ENCODE data around the gene IFT88.

IFT88 gene, protein sequence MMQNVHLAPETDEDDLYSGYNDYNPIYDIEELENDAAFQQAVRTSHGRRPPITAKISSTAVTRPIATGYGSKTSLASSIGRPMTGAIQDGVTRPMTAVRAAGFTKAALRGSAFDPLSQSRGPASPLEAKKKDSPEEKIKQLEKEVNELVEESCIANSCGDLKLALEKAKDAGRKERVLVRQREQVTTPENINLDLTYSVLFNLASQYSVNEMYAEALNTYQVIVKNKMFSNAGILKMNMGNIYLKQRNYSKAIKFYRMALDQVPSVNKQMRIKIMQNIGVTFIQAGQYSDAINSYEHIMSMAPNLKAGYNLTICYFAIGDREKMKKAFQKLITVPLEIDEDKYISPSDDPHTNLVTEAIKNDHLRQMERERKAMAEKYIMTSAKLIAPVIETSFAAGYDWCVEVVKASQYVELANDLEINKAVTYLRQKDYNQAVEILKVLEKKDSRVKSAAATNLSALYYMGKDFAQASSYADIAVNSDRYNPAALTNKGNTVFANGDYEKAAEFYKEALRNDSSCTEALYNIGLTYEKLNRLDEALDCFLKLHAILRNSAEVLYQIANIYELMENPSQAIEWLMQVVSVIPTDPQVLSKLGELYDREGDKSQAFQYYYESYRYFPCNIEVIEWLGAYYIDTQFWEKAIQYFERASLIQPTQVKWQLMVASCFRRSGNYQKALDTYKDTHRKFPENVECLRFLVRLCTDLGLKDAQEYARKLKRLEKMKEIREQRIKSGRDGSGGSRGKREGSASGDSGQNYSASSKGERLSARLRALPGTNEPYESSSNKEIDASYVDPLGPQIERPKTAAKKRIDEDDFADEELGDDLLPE

DNA sequence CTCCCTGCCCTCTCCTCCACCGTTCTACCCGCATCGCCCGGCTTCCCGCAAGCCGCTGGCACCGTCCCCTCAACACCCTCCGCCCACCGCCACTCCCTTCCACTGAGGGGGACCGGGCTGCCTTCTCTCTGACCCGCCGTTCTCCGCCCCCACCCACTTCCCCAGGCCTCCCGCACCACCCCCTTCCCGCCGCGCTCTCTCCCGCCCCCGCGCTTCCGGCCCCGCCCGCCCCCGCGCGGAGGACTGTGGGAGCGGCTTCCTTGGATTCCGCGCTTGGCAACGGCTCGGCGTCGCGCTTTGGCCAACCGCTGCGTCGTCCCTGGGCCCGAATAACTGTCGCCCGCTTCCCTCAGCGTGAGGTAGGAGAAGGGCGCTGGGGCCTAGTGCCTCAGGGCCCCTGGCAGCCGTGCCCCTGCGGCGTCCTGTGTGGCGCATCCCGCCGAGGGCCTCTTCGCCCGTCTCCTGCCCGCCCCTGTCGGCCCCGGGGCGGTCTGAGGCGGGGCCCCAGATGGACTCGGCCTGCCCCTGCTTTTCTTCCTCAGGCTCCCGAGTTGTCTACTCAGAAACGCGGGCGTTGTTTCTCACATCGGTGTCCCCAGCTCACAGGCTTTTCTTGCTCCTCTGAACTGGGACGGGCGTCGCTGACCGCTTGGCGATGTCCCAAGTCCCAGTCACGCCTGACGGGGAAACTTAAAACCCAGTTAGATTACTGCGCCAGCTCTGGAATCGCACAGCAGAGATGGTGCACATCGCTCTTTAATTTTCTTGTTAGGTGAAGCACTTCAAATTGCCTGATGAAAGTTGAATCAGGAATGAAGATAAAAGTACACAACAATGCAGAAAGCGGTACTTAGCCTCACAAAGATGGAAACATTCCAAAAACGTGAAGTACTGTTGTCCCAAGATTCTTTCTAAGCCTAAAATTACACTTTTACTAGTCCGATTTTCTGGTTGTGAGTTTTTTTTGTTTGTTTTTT, at the start of gene IFT88:
Gene IFT88, plus strand, starts transcription at position 260 of the 977 bp plus-strand sequence. CDS start 7,229 bp downstream, outside the sequence.
- DNase-seq (ENCODE audit: low spot score): peak; percentile 78

DNA sequence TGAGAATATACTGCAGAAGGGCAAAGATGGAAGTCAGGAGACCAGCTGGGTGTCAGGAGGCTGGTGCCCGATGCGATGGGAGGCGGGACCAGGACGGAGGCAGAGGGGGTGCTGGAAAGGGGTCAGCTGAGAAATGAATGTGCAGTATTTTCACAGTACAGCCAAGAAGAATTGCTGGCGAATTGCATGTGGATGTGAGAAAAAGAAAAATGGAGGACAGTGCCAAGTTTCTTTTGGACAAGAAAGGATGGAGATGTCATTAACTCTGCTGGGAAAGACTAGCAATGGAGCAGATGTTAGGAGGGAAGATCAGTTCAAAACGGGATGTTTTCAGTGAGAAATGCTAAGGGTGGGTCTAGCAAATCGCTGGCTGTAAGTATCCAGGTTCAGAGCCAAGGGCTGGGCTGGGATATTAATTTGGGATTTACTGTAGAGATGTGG, 48.3 kb upstream of the IFT88 start:
- DNase-seq (ENCODE audit: low spot score): no peak

GRCh38 chr13:20519875-20520274, 47.1 kb upstream of the IFT88 start:
- DNase-seq (ENCODE audit: low spot score): no peak

GRCh38 chr13:20521364-20522115, 45.4 kb upstream of the IFT88 start:
- DNase-seq (ENCODE audit: low spot score): no peak

DNA sequence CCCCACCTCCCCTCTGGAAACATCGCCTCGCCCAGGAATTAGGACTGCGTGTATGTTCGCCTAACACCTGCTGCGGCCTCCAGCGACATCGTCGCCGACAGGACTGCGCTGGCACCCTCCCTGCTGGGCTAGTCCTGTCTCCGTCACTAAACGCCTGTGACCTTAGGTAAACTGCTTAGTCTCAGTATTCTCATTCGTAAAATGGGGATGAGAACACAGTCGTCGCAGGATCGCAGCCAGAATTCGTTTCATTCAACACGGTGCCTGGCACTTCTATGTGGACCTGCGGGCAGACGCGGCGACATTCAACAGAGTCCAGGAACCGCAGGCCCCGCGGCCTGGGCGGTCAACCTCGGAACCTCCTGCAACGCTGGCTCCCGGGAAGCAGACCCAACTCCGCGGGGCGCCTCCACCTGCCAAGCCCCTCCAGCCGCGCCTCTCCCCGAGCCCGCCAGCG, 41.8 kb upstream of the IFT88 start:
- DNase-seq (ENCODE audit: low spot score): peak; percentile 21

DNA sequence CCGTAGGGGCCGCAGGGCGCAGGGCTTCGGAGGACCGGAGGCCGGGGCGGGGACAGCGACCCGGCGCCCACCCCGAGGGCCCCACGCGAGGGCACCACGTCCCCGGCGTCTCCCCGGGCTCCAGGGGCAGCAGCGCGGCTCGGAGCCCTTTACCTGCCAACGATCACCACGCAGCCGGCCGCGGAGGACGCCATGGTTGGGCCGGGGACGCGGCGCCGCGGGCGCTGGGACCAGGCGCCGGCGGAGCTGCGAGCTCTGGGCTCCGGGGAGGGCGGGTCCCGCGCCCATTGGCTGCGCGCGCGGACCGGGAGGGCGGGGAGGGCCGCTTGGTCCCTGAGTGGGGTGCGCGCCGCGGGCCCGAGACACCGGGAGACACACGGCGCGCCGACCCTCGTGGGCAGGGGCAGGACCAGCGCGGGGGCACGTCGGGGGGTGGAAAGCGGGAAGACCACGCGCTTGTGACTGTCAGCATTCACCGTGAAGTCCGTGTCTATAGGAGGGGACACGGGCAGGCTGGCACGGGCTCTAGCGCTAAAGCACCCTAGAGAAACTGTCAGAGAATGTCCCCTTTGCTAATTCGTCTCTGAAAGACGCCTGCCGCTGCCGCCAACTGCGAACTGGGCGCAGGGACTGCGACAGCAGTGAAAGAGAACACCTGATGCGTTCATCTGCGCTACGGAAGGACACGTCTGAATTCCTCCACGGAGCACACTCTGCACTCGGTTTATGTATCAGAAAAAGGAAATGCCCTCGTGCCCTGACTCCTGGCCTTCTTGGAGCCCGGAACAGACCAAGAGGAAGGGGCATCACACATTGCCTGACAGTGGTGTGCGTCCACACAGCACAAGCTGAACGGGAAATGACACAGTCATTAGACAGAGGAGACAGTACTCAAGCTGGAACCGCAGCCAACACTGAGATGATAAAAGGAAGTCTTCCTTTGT, 41.1 kb upstream of the IFT88 start, which contains the start of gene CRYL1:
Gene CRYL1, minus strand, starts transcription at position 257 of the 944 bp plus-strand sequence. Its CDS starts 63 bp downstream, at position 194.
- peak; percentile 98 for DNase-seq (ENCODE audit: low spot score)

GRCh38 chr13:20526664-20527063, 40.3 kb upstream of the IFT88 start:
- no peak for DNase-seq (ENCODE audit: low spot score)

DNA sequence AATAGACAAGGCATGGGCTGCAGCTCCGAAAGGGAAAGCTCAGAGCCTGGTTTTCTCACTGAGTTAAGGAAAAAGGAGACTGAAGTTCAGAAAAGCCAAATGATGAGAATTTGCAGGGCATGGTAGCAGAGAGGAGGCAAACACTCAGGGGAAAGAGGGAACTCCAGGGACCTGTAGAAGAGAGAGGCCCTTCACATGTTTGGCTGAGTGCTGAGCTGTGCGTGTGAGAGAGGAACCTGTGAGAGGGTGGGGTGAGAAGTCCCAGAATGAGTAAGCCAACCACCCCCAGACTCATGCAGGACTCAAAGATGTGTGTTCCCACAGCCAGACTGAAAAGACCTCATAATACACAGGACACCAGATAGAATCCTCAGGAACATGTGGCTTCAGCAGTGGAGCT, 38.5 kb upstream of the IFT88 start:
- DNase-seq (ENCODE audit: low spot score): no peak

GRCh38 chr13:20534038-20534608, 32.8 kb upstream of the IFT88 start:
- DNase-seq (ENCODE audit: low spot score): no peak

- no peak for DNase-seq (ENCODE audit: low spot score)
These were observed 30.0 kb upstream of the IFT88 start for GRCh38 chr13:20536992-20537391.

DNA sequence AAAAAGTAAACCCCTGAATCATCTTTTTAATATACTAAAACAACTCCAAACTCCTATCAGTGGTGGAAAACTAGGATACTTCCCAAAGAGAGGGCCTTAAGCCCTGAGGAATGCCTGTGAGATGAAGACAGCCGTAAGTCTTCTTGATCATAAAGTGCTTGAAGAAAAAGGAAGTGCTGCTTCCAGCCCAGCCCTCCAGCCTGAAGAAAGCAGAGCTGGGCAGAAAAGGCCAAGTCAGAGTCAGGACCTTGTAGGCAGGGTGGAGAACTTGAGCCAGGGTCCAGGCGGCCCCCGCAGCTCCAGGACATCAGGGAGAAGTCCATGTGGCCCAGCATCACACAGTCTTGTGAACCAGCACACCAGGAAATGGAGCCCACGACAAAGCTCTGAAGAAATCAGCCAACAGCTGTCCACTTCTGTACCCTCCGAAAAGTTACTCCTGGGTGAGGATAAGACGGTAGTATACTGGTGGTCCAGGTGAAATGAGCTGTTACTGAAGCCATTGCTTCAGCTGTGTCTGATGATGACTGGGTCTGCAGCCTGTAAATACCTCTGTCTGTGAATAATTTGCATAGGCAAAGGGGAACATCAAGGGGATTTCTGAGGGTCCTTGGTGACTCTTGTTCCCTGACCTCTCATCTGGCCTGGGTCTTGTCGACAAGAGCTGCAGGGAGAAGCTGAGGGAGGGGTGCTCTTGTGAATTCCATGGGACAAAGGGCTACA, 22.6 kb upstream of the IFT88 start:
- DNase-seq (ENCODE audit: low spot score): no peak

GRCh38 chr13:20546556-20546955, 20.4 kb upstream of the IFT88 start:
- DNase-seq (ENCODE audit: low spot score): no peak

GRCh38 chr13:20547479-20547908, 19.5 kb upstream of the IFT88 start:
- no peak for DNase-seq (ENCODE audit: low spot score)

DNA sequence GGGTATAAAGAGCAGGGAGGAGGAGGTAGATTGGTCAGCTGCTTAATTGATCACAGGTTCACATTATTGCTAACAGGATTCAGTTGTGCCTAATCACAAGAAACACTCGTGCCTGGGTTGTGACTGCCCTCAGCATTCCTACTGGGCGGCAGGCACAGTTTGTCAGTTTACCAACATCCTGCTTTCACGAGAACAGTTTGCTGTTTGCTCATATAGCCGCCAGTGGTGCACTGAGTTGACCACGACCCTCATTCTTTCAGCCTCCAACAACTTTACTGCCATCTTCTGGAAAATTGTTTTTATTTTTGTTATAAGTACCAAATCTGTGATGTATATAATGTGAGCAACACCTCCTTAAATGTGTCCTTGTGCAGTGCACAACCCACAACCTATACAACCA, 16.2 kb upstream of the IFT88 start:
- DNase-seq (ENCODE audit: low spot score): no peak

DNA sequence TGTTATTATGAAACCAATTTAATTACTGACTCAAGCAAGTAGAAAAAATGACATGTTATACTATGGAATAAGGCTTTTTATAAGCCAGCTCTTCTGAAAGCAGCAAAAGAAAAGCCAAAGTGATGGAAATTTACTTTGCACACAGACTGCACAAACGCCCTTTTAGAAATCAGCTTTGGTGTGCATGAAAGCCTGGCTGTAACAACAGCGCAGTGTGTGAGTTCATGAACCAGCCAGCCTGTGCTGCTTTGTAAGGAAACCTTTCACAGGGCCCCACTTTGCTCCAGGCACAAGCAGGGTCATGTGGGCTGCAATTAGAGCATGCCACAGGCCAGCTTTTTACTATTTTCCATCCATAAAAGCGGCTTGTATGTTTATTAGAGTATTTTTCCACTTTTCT, 13.6 kb upstream of the IFT88 start:
- no peak for DNase-seq (ENCODE audit: low spot score)

GRCh38 chr13:20558982-20559381, 8.0 kb upstream of the IFT88 start:
- no peak for DNase-seq (ENCODE audit: low spot score)

- DNase-seq (ENCODE audit: low spot score): no peak
These were observed 7.1 kb upstream of the IFT88 start for GRCh38 chr13:20559659-20560356.

DNA sequence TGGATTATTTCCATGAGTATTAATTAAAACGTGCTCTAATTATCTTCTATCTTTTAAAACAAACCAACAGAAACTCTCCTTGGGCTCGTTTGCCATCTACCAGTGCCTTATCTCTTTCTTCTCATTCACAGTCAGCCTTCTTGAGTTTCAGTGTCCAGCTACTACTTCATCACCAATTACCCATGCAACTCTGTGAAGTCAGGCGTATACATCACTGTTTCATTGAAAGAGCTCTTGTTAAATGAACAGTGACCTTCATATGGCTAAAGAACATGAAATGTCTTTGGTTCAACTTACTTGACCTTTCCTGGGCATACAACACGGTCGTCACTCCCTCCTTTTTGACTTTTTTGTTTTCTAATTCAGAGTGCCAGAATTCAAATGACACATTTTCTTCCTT, 5.2 kb upstream of the IFT88 start:
- DNase-seq (ENCODE audit: low spot score): no peak

Data from kidney capillary endothelial cell (primary cell).